HCT116 (cell line): Measurements from ENCODE around the gene TRNAU1AP. TPM values are rescaled to one million over a fixed set of nuclear protein-coding genes. Genes with fewer than 3 reads are reported as not detected.

ENCODE experiments used
- ATAC-seq: fragments of 200-7000 bp; cut with Tn5 transposase; 2 replicates; pipeline ENCODE4 v1.9.1; 2020; ENCODE audit warnings: mild to moderate bottlenecking, moderate library complexity
- BruUV-seq: library from RNA; stranded (reverse); fragments of 400-500 nt; replicated peaks from 2 replicates; lab custom pipeline; 2021; lab: Mats Ljungman, UMichigan
- CTCF ChIA-PET: fragments of 300-600 bp; sonication (Branson Sonifier 250); formaldehyde crosslinking; loops from one replicate; lab custom pipeline; 2021; ENCODE audit warnings: antibody characterized with exemption; lab: Charles Lee
- POLR2A ChIA-PET: fragments of 300-600, 350-600 bp; sonication (Branson Sonifier 250); formaldehyde crosslinking; loops from one replicate; lab custom pipeline; 2021; ENCODE audit warnings: antibody characterized with exemption; lab: Charles Lee
- RAD21 ChIA-PET, 2 experiments: fragments of 300-600 bp; sonication (Branson Sonifier 250); formaldehyde crosslinking; loops; one replicate each; lab custom pipeline; 2023; ENCODE audit warnings: low total read pairs in 2 of 2; ENCODE audit not compliant: uncharacterized antibody in 2 of 2, unreplicated experiment in 2 of 2, low non-redundant PET in 1 of 2; lab: Charles Lee
- DNase-seq: peaks from one replicate; pipeline ENCODE4 v3.0.0-alpha.2; 2010; ENCODE audit warnings: low read depth, low spot score
- H2AFZ ChIP-seq: fragments of 200-600 bp; shearing (Covaris generic), sonication (generic); 2 replicates; pipeline ENCODE4 v1.6.1; 2017; ENCODE audit warnings: low read depth, mixed run types, mixed read lengths, antibody characterized with exemption, low read length; ENCODE audit not compliant: poor library complexity, severe bottlenecking
- H3K27ac ChIP-seq: 2 replicates; pipeline ENCODE4 v1.5.1; 2012; ENCODE audit warnings: low read depth, low read length
- H3K27me3 ChIP-seq: fragments of 200-600 bp; sonication (generic); 2 replicates; pipeline ENCODE4 v1.6.1; 2016; ENCODE audit warnings: mixed run types, low read length, mixed read lengths; ENCODE audit not compliant: insufficient read depth
- H3K36me3 ChIP-seq, 2 experiments: fragments of 200-500 bp in 1 of 2; fragments of 200-600 bp in 1 of 2; sonication (Bioruptor generic) in 1 of 2; sonication (generic) in 1 of 2; 2 replicates each; pipeline versions ENCODE4 v1.5.1 to v1.6.1; 2014 to 2016; ENCODE audit warnings: low read length in 2 of 2, inconsistent platforms in 1 of 2, mixed read lengths in 1 of 2, mixed run types in 1 of 2; ENCODE audit not compliant: insufficient read depth in 2 of 2, control insufficient read depth in 1 of 2
- H3K4me1 ChIP-seq, 2 experiments: fragments of 200-600 bp in 1 of 2; sonication (generic) in 1 of 2; 2 replicates each; pipeline versions ENCODE4 v1.5.1 to v1.6.1; 2012 to 2017; ENCODE audit warnings: low read length in 2 of 2, inconsistent platforms in 1 of 2, mild to moderate bottlenecking in 1 of 2, mixed read lengths in 1 of 2, mixed run types in 1 of 2, moderate library complexity in 1 of 2; ENCODE audit not compliant: insufficient read depth in 2 of 2, control insufficient read depth in 1 of 2
- H3K4me2 ChIP-seq: fragments of 200-600 bp; sonication (generic); 2 replicates; pipeline ENCODE4 v1.6.1; 2017; ENCODE audit warnings: mixed run types, low read length, mixed read lengths
- H3K4me3 ChIP-seq, 2 experiments: fragments of 200-600 bp in 1 of 2; sonication (generic) in 1 of 2; replicated peaks in 1 of 2; 2 replicates each; pipeline ENCODE4 v1.5.1; 2011 to 2016; ENCODE audit warnings: low read length in 2 of 2, control low read depth in 1 of 2, low read depth in 1 of 2, mild to moderate bottlenecking in 1 of 2, mixed read lengths in 1 of 2, mixed run types in 1 of 2
- H3K79me2 ChIP-seq: fragments of 200-600 bp; sonication (generic); 2 replicates; pipeline ENCODE4 v1.6.1; 2017; ENCODE audit warnings: mild to moderate bottlenecking, mixed run types, low read length, moderate library complexity, mixed read lengths; ENCODE audit not compliant: insufficient read depth
- H3K9ac ChIP-seq: fragments of 200-600 bp; sonication (generic); 2 replicates; pipeline ENCODE4 v1.6.1; 2016; ENCODE audit warnings: low read length, mixed read lengths
- H3K9me2 ChIP-seq: fragments of 200-600 bp; sonication (generic), shearing (Covaris generic); 2 replicates; pipeline ENCODE4 v1.6.1; 2017; ENCODE audit warnings: mixed run types, mild to moderate bottlenecking, moderate library complexity; ENCODE audit not compliant: insufficient read depth
- H3K9me3 ChIP-seq, 2 experiments: fragments of 200-500 bp in 1 of 2; fragments of 200-600 bp in 1 of 2; sonication (Bioruptor generic) in 1 of 2; sonication (generic) in 1 of 2; 2 replicates each; pipeline ENCODE4 v1.6.1; 2014 to 2017; ENCODE audit warnings: low read length in 2 of 2, mixed read lengths in 2 of 2, inconsistent platforms in 1 of 2, low read depth in 1 of 2, mild to moderate bottlenecking in 1 of 2, mixed run types in 1 of 2, moderate library complexity in 1 of 2; ENCODE audit not compliant: control insufficient read depth in 1 of 2, insufficient read depth in 1 of 2
- H4K20me1 ChIP-seq: fragments of 200-600 bp; sonication (generic), shearing (Covaris generic); 2 replicates; pipeline ENCODE4 v1.6.1; 2017; ENCODE audit warnings: mixed run types, mild to moderate bottlenecking, moderate library complexity; ENCODE audit not compliant: insufficient read depth
- CBX3 ChIP-seq: IDR thresholded peaks from 2 replicates; pipeline ENCODE4 v1.6.1; 2012; ENCODE audit warnings: low read depth
- CEBPB ChIP-seq: IDR thresholded peaks from 2 replicates; pipeline ENCODE4 v1.6.1; 2012; ENCODE audit warnings: low read depth
- CTCF ChIP-seq, 3 experiments: fragments of 200-600 bp in 1 of 3; sonication (generic) in 1 of 3; IDR thresholded peaks in 2 of 3; conservative IDR thresholded peaks in 1 of 3; 2 replicates each; pipeline ENCODE4 v1.5.1; 2012 to 2017; ENCODE audit warnings: low read depth in 2 of 3, low read length in 2 of 3, antibody characterized with exemption in 1 of 3, borderline replicate concordance in 1 of 3, control low read depth in 1 of 3, mild to moderate bottlenecking in 1 of 3, mixed read lengths in 1 of 3, mixed run types in 1 of 3, moderate library complexity in 1 of 3; ENCODE audit not compliant: insufficient read depth in 1 of 3
- EGR1 ChIP-seq: IDR thresholded peaks from 2 replicates; pipeline ENCODE4 v1.6.1; 2012; ENCODE audit warnings: low read depth
- EZH2phosphoT487 ChIP-seq: fragments of 200-600 bp; IDR thresholded peaks from 2 replicates; pipeline ENCODE4 v1.6.1; 2018; ENCODE audit warnings: antibody characterized with exemption, borderline replicate concordance
- POLR2AphosphoS5 ChIP-seq: IDR thresholded peaks from 2 replicates; pipeline ENCODE4 v1.6.1; 2011; ENCODE audit warnings: mild to moderate bottlenecking, low read depth, low read length, moderate library complexity
- RAD21 ChIP-seq: IDR thresholded peaks from 2 replicates; pipeline ENCODE4 v1.6.1; 2012; ENCODE audit warnings: low read depth, mild to moderate bottlenecking
- SIN3A ChIP-seq: IDR thresholded peaks from 2 replicates; pipeline ENCODE4 v1.6.1; 2012; ENCODE audit warnings: low read depth
- SP1 ChIP-seq: IDR thresholded peaks from 2 replicates; pipeline ENCODE4 v1.6.1; 2012; ENCODE audit warnings: low read depth
- SRF ChIP-seq: IDR thresholded peaks from 2 replicates; pipeline ENCODE4 v1.6.1; 2012; ENCODE audit warnings: low read depth
- TCF7L2 ChIP-seq: IDR thresholded peaks from 2 replicates; pipeline ENCODE4 v1.7.0; 2011; ENCODE audit warnings: borderline replicate concordance, inconsistent platforms; ENCODE audit not compliant: insufficient read depth, insufficient read length; ENCODE audit errors: extremely low read depth
- YY1 ChIP-seq: IDR thresholded peaks from 2 replicates; pipeline ENCODE4 v1.6.1; 2011; ENCODE audit warnings: low read length, low read depth, moderate library complexity, mild to moderate bottlenecking; ENCODE audit not compliant: insufficient replicate concordance; ENCODE audit errors: extremely low read depth
- ZBTB33 ChIP-seq: IDR thresholded peaks from 2 replicates; pipeline ENCODE4 v1.6.1; 2011; ENCODE audit warnings: mild to moderate bottlenecking, low read length, moderate library complexity; ENCODE audit not compliant: insufficient replicate concordance; ENCODE audit errors: extremely low read depth
- ZFX ChIP-seq: fragments of 450-650 bp; IDR thresholded peaks from 2 replicates; pipeline ENCODE4 v1.6.1; 2017
- ZNF274 ChIP-seq: fragments of 200-500 bp; sonication (Bioruptor generic); IDR thresholded peaks from 2 replicates; pipeline ENCODE4 v1.6.1; 2014; ENCODE audit warnings: mild to moderate bottlenecking, low read depth, low read length, inconsistent platforms
- intact Hi-C: fragments of 100-400 bp; cut with micrococcal nuclease; formaldehyde crosslinking; loops from 2 replicates; pipeline ENCODE4 v1.10.0; 2022
- total RNA-seq: library from RNA; stranded (reverse); gene quantifications from one replicate; pipeline ENCODE4 v1.2.1, GENCODE V29; 2021; ENCODE audit not compliant: unreplicated experiment
- TF ChIP-seq, protein P1 (sequence below): IDR thresholded peaks from 2 replicates; pipeline ENCODE4 v1.6.1; 2012
- TF ChIP-seq, protein P2 (sequence below): IDR thresholded peaks from 2 replicates; pipeline ENCODE4 v1.6.1; 2012

The TRNAU1AP gene
- total RNA-seq, 1 experiment from 2014 or later, result 29.7 TPM

DNA sequence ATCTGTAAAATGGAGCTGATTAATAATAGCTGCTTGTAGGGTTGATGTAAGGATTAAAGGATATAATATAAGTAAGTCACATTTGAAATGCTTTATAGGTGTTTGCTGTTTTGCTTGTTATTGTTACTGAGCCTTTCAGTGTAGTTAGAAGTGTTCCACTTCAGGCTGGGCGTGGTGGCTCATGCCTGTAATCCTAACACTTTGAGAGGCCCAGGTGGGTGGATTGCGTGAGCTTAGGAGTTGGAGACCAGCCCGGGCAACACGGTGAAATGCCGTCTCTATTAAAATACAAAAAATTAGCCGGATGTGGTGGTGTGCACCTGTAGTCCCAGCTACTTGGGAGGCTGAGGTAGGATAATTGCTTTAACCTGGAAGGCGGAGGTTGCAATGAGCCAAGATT lies 12.2 kb downstream of the TRNAU1AP start:
- Histone ChIP-seq H3K9me2 (no peaks in the 10 kb centered on the region), H3K27me3 (no peaks in the 10 kb centered on the region), H3K4me1 (no peaks in the 10 kb centered on the region), H3K4me3 (no peak overlapping the region), H2AFZ (no peak overlapping the region), H3K4me2 (no peak overlapping the region), H3K9ac (no peak overlapping the region), H4K20me1 (no peaks in the 10 kb centered on the region), H3K27ac (no peak overlapping the region), H3K36me3 (peaks cover 24 to 47% of the 10 kb centered on the region in 2 experiments), H3K79me2 (0 out of 2 replicates have a peak, but pooled peaks cover 3% of the 10 kb centered on the region), H3K9me3 (no peaks in the 10 kb centered on the region)
- ChIA-PET CTCF (no interaction called here), RAD21 (no interaction called here), POLR2A (interaction anchor here (1.5 kb wide), 2 partner anchors 12 to 15 kb away, joined by 3 to 5 read pairs; no protein-coding TSS in a partner anchor)
- TF ChIP-seq CEBPB (no peak), CBX3 (no peak), EGR1 (no peak), ZNF274 (no peak)
- DNase-seq (no peak), ATAC-seq (no peak)
- intact Hi-C loops, result no loop called here
- BruUV-seq, result no TSS peak

DNA sequence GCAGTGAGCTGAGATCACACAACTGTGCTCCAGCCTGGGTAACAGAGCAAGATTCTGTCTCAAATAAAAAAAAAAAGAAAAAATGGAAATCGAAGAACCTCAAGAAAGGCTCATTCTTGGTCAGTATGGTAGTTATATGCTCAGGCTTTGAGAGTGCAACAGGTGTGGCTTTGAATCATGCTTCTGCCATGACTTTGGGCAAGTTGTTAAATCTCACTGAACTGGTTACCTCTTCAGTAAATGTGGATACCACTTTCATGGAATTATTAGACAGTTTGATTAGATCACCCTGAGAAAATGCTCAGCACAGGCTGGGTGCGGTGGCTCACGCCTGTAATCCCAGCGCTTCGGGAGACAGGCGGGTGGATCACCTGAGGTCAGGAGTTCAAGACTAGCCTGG lies 12.8 kb downstream of the TRNAU1AP start:
- ChIA-PET POLR2A (no interaction called here), CTCF (no interaction called here), RAD21 (no interaction called here)
- Histone ChIP-seq H4K20me1 (no peaks in the 10 kb centered on the region), H3K36me3 (peaks cover 20 to 45% of the 10 kb centered on the region in 2 experiments), H2AFZ (no peak overlapping the region), H3K27me3 (no peaks in the 10 kb centered on the region), H3K9me2 (no peaks in the 10 kb centered on the region), H3K9me3 (no peaks in the 10 kb centered on the region), H3K4me3 (no peak overlapping the region), H3K9ac (no peak overlapping the region), H3K4me1 (no peaks in the 10 kb centered on the region), H3K4me2 (no peak overlapping the region), H3K27ac (no peak overlapping the region), H3K79me2 (no peaks in the 10 kb centered on the region)
- no peak for DNase-seq
- ATAC-seq, result no peak
- TF ChIP-seq TCF7L2, result no peak
- TF ChIP-seq ZFX, result no peak
- no peak for TF ChIP-seq ZNF274
- no peak for TF ChIP-seq POLR2AphosphoS5
- TF ChIP-seq SRF, result no peak
- TF ChIP-seq ZBTB33, result no peak
- no peak for TF ChIP-seq SIN3A
- TF ChIP-seq SP1, result no peak
- TF ChIP-seq EZH2phosphoT487, result no peak
- TF ChIP-seq EGR1, result no peak
- TF ChIP-seq CBX3, result no peak
- TF ChIP-seq RAD21, result no peak
- no peak for TF ChIP-seq YY1
- TF ChIP-seq, protein P1, sequence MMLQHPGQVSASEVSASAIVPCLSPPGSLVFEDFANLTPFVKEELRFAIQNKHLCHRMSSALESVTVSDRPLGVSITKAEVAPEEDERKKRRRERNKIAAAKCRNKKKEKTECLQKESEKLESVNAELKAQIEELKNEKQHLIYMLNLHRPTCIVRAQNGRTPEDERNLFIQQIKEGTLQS, result no peak
- TF ChIP-seq CTCF (IDR thresholded peaks at IDR 0.05 in 2 of 3, conservative IDR thresholded peaks at IDR 0.05 in 1 of 3; ENCODE audit: borderline replicate concordance in 1 of 3, insufficient read depth in 1 of 3, low read depth in 2 of 3, low read length in 2 of 3), result no peak
- TF ChIP-seq, protein P2, sequence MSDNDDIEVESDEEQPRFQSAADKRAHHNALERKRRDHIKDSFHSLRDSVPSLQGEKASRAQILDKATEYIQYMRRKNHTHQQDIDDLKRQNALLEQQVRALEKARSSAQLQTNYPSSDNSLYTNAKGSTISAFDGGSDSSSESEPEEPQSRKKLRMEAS, result no peak
- intact Hi-C loops, result no loop called here
- BruUV-seq, result no TSS peak
